GM19025 (cell line): ENCODE results near the gene RBM19.
"Not testable (repeated sequence)": the region's sequence is repeated elsewhere in the genome, so short reads cannot be mapped to it uniquely, and the experiment has no call there.

ENCODE experiments used
- ATAC-seq: cut with Tn5 transposase; IDR thresholded peaks from one replicate; pipeline ENCODE4 v1.9.1; 2021; ENCODE audit warnings: mild to moderate bottlenecking, low read depth, moderate library complexity; ENCODE audit not compliant: unreplicated experiment

RBM19 gene

GRCh38 chr12:113908584-113909100, 57.5 kb downstream of the RBM19 start:
- no peak for ATAC-seq

GRCh38 chr12:113907446-113908180, 58.5 kb downstream of the RBM19 start:
- no peak for ATAC-seq

- no peak for ATAC-seq
Measured at GRCh38 chr12:113906411-113907200, 59.5 kb downstream of the RBM19 start.

GRCh38 chr12:113905829-113906228, 60.3 kb downstream of the RBM19 start:
- no peak for ATAC-seq

GRCh38 chr12:113903381-113903863, 62.7 kb downstream of the RBM19 start:
- no peak for ATAC-seq

GRCh38 chr12:113901319-113901718, 64.8 kb downstream of the RBM19 start:
- ATAC-seq = not testable (repeated sequence)

- ATAC-seq = no peak
Measured at GRCh38 chr12:113900716-113901115, 65.4 kb downstream of the RBM19 start.

GRCh38 chr12:113899561-113900471, 66.3 kb downstream of the RBM19 start:
- no peak for ATAC-seq

- no peak for ATAC-seq
Measured at GRCh38 chr12:113899042-113899560, 67.0 kb downstream of the RBM19 start.

- ATAC-seq = no peak
Measured at GRCh38 chr12:113898466-113898865, 67.7 kb downstream of the RBM19 start.

- ATAC-seq = no peak
Measured at GRCh38 chr12:113897406-113897805, 68.7 kb downstream of the RBM19 start.

- no peak for ATAC-seq
Measured at GRCh38 chr12:113896841-113897240, 69.3 kb downstream of the RBM19 start.

- no peak for ATAC-seq
Measured at GRCh38 chr12:113896194-113896593, 69.9 kb downstream of the RBM19 start.

- ATAC-seq = no peak
Measured at GRCh38 chr12:113895176-113895575, 70.9 kb downstream of the RBM19 start.

- ATAC-seq = no peak
Measured at GRCh38 chr12:113894697-113895096, 71.4 kb downstream of the RBM19 start.

- no peak for ATAC-seq
Measured at GRCh38 chr12:113893221-113893620, 72.9 kb downstream of the RBM19 start.

- ATAC-seq = no peak
Measured at GRCh38 chr12:113892556-113892955, 73.6 kb downstream of the RBM19 start.

- no peak for ATAC-seq
Measured at GRCh38 chr12:113891739-113892520, 74.2 kb downstream of the RBM19 start.

GRCh38 chr12:113891167-113891692, 74.9 kb downstream of the RBM19 start:
- ATAC-seq = no peak
